ENCODE results near the gene CAMKMT. TPM values are rescaled to one million over a fixed set of nuclear protein-coding genes. Genes with fewer than 3 reads are reported as not detected.

Gene CAMKMT
- total RNA-seq, 4 donors from 2014 or later = 2.9 to 18.8 (median 11.2) TPM

GRCh38 chr2:44656460-44656859, 294.7 kb downstream of the CAMKMT start:
- Histone ChIP-seq H3K27me3 (no peaks in the 10 kb centered on the region), H3K27ac (no peak overlapping the region), H3K4me3 (no peak overlapping the region), H3K4me1 (no peaks in the 10 kb centered on the region), H3K9me3 (no peaks in the 10 kb centered on the region), H3K36me3 (no peaks in the 10 kb centered on the region)
- TF ChIP-seq POLR2A (IDR thresholded peaks at IDR 0.05) = no peak
- TF ChIP-seq CTCF (IDR thresholded peaks at IDR 0.05) = no peak
- intact Hi-C loops (cut with DNase I; ENCODE audit: low total_unique reads) = no loop called here
- DNase-seq = no peak

GRCh38 chr2:44663471-44664073, 301.8 kb downstream of the CAMKMT start:
- no peak overlapping the region for H3K4me3 ChIP-seq
- H3K36me3 ChIP-seq = no peaks in the 10 kb centered on the region
- intact Hi-C loops (cut with DNase I; ENCODE audit: low total_unique reads) = no loop called here
- no peaks in the 10 kb centered on the region for H3K9me3 ChIP-seq
- TF ChIP-seq POLR2A (IDR thresholded peaks at IDR 0.05) (no peak), CTCF (IDR thresholded peaks at IDR 0.05) (no peak)
- no peak overlapping the region for H3K27ac ChIP-seq
- H3K4me1 ChIP-seq = no peaks in the 10 kb centered on the region
- no peak for DNase-seq
- H3K27me3 ChIP-seq = no peaks in the 10 kb centered on the region

GRCh38 chr2:44668336-44668735, 306.6 kb downstream of the CAMKMT start:
- Histone ChIP-seq H3K4me1 (no peaks in the 10 kb centered on the region), H3K36me3 (no peaks in the 10 kb centered on the region), H3K4me3 (no peak overlapping the region), H3K9me3 (no peaks in the 10 kb centered on the region), H3K27me3 (no peaks in the 10 kb centered on the region), H3K27ac (no peak overlapping the region)
- DNase-seq = no peak
- TF ChIP-seq CTCF (IDR thresholded peaks at IDR 0.05) = no peak
- intact Hi-C loops (cut with DNase I; ENCODE audit: low total_unique reads) = no loop called here

GRCh38 chr2:44671276-44671675, 309.5 kb downstream of the CAMKMT start:
- TF ChIP-seq CTCF (IDR thresholded peaks at IDR 0.05) (no peak), POLR2A (IDR thresholded peaks at IDR 0.05) (no peak)
- intact Hi-C loops (cut with DNase I; ENCODE audit: low total_unique reads) = no loop called here
- Histone ChIP-seq H3K4me3 (no peak overlapping the region), H3K27me3 (no peaks in the 10 kb centered on the region), H3K9me3 (no peaks in the 10 kb centered on the region), H3K27ac (no peak overlapping the region), H3K36me3 (no peaks in the 10 kb centered on the region), H3K4me1 (no peaks in the 10 kb centered on the region)
- no peak for DNase-seq

- H3K36me3 ChIP-seq = no peaks in the 10 kb centered on the region
- no peak overlapping the region for H3K27ac ChIP-seq
- intact Hi-C loops (cut with DNase I; ENCODE audit: low total_unique reads) = no loop called here
- H3K27me3 ChIP-seq = no peaks in the 10 kb centered on the region
- no peak for TF ChIP-seq CTCF (IDR thresholded peaks at IDR 0.05)
- no peak for TF ChIP-seq POLR2A (IDR thresholded peaks at IDR 0.05)
- H3K4me1 ChIP-seq = no peaks in the 10 kb centered on the region
- no peak for DNase-seq
- H3K4me3 ChIP-seq = no peak overlapping the region
- no peaks in the 10 kb centered on the region for H3K9me3 ChIP-seq
Observed at GRCh38 chr2:44671916-44672315, 310.2 kb downstream of the CAMKMT start.
